Suppressor macrophage treated with lipopolysaccharide for 1 hour (primary cell): ENCODE measurements around the gene TMEM87B.

Experiments
- DNase-seq, 3 donors: peaks; one replicate each; pipeline ENCODE4 v3.0.0-alpha.2; 2020 to 2022

The TMEM87B gene, protein sequence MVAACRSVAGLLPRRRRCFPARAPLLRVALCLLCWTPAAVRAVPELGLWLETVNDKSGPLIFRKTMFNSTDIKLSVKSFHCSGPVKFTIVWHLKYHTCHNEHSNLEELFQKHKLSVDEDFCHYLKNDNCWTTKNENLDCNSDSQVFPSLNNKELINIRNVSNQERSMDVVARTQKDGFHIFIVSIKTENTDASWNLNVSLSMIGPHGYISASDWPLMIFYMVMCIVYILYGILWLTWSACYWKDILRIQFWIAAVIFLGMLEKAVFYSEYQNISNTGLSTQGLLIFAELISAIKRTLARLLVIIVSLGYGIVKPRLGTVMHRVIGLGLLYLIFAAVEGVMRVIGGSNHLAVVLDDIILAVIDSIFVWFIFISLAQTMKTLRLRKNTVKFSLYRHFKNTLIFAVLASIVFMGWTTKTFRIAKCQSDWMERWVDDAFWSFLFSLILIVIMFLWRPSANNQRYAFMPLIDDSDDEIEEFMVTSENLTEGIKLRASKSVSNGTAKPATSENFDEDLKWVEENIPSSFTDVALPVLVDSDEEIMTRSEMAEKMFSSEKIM

DNA sequence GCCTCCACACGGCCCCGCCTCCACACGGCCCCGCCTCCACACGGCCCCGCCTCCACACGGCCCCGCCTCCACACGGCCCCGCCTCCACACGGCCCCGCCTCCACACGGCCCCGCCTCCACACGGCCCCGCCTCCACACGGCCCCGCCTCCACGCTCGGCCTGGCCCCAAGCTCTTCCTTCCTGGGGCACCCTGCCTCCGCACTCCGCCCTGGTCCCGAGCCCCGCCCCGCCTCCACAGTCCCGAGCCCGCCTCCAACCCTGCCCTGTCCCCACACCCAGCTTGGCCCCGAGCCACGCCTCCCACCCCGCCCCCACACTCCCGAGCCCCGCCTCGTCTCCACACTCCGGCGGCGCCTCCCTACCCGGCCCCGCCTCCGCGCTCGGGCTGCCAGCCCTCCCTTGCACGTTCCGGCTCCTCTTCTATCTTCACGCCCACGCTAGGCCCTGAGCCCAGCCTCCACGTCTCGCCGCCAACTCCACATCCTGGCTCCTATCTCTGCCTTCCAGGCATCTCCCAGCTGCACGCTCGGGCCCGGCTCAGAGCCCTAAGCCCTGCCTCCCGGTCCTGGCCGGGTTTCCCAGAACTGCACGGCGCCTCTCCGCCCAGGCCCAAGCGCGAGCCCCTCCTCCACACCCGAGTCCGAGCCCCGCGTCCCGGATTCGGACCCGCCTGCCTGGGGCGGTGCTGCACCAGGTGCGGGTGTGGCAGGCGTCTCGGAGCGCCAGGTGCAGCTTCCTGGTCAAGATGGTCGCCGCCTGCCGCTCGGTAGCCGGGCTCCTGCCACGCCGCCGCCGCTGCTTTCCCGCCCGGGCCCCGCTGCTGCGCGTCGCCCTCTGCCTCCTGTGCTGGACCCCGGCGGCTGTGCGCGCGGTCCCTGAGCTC lies at the start of gene TMEM87B:
TSS of gene TMEM87B (plus strand) at position 423 of the 883 bp plus-strand sequence. CDS start at position 746, 323 bp downstream.
- peak; percentile 98 to 99 (median 98) for DNase-seq

DNA sequence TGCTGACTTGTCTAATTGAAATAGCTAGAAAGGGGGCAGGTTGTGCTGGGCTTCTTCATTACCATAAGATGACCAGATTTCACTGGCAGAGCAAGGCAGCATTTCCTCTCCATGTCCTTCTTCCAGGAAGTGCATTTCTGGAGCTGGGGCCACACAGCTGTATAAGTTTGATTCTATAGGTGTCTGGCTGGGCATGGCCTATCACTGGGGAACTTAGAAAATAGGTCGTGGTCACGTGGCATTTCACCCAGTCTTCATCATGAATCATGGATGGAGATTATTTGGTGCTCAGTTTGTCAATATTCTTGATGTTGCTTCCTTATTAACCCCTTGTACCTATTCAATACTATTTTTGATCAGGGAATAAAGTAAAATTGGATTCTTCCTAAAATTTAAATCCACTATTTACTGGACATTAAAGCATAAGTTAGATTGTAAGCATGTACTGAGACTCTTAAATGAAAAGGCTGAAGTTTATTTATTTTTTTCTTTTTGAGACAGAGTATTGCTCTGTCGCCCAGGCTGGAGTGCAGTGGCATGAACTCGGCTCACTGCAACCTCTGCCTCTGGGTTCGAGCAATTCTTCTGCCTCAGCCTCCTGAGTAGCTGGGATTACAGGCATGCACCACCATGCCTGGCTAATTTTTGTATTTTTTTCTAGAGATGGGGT lies 49.5 kb upstream of the TMEM87B start:
- peak in 1 of 3 donors; percentile 27 for DNase-seq

DNA sequence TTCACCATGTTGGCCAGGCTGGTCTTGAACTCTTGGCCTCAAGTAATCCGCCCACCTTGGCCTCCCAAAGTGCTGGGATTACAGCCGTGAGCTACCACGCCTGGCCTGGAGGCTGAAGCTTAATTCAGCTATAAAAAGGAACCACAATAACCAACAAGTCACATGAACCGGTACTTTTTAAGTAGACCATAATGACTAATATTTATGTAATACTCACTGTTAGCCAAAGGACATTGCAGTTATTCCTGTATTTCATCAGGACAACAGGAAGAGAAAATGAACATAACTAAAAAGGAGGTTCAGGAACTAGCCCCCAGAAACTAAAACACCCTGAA lies 49.0 kb upstream of the TMEM87B start:
- DNase-seq, result peak; percentile 82 to 96 (median 94)

DNA sequence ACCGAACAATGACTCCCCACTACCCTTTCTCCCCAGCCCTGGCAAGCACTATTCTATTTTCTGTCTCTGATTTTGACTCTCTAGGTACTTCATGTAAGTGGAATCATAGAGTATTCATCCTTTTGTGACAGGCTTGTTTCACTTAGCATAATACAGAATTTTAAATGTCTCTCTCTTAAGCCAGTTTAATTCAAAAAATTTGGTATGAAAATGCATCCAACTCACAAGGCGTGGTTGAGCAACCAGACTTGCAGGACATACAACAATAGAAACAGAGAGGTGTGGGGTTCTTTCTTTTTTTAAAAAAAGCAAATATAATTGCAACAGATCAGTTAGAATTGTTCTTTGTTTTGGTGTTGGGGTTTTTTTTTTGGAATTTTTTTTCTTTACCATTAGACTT lies 47.6 kb upstream of the TMEM87B start:
- no peak for DNase-seq

DNA sequence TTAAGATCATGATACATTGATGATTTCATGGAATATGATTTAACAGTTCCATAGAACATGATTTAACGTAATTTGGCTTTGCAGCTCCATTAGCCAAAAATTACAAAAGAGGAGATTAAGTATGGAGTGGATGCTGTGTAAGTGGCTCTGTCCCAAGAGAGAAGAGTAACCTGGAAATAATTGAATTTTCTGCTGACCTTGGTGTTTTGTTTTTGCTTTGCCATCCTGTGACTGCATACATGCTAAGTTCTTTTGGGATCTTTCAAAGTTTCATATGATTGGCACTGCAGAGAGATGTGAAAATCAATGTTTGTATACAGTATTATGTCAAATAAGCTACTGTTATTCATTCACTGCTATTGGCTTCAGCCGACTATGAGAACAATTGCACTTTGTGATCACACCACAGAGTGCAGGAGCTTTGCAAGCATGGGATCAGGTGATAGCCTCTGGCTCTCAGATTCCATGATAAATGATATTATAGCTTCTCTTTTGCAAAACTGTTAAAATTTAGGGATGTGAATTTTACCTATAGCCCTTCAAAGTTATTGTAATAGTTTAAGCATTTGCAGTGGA lies 46.1 kb upstream of the TMEM87B start:
- DNase-seq, result no peak

DNA sequence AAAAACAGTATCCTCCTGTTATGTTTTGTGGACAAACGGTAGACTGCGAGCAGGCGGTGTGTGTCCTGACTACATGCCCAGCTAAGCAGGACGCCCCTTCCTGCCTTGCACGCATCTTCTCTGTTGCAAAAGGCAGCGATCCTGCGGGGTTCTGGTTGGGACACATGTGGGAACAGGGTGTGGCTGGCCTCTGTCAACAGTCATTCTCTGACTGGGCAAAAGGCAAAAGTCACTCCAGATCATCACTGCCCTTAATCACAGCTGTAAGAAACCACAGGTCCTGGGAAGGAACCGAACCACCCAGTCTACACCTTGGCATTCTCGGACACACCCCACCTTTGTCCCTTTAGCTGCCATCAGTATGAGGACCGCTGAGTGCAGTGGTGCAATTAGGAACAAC lies 44.3 kb upstream of the TMEM87B start:
- no peak for DNase-seq

DNA sequence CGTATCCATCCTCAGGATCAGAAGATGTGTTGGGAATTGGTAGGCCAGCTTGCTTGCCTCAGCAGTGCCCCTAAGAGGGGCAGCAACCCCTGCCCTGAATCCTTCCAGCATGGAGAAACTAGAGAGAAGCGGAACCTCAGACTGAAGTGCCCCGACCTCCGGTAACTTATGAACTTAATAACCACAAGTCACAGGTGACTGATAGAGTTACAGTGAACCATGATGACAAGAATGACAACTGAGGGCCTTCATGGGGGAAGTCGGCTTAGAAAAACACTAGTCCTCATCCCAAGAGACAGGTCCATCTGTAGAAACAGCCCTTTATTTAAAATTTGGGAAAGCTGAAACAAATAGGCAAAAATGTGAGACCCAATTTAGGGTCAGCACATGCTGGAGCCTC lies 42.5 kb upstream of the TMEM87B start:
- no peak for DNase-seq

DNA sequence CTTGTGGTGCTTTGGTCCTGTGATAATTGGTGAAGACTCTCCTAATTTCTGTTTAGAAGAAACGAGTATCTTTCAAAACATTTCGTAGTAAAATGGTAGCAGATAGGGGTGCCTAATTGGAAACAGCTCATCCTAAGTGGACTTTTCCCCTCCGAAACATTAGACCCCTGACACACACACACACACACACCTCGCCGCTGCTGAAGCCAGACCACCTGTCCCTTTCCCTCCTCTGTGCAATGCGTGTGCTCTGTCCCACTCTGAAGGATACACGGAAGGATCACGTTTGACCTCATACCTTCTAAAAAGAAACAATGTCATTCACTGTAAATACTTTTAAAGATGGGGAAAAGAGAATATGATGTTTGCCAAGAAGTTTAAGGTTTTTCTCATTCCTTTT lies 36.2 kb upstream of the TMEM87B start:
- no peak for DNase-seq

DNA sequence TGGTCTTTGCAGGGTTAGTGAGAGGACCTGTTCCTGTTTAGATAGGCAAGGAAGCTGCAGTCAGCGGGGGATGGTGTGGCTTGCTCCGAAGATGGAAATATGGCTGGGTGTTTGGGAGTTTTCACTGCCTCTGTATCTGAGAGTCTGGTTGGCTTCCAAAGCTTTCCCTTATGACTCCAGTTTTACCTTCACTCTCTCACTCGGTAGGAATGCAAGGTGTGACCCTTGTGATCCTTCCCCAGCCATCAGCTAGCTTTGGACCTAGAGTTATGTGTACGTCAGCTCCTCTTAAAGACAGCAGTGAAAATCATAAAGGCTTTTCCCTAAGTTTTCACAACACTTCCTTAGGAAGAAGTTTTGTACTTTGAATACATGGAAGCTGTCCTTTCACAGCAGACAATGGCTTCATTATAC lies 35.5 kb upstream of the TMEM87B start:
- no peak for DNase-seq

DNA sequence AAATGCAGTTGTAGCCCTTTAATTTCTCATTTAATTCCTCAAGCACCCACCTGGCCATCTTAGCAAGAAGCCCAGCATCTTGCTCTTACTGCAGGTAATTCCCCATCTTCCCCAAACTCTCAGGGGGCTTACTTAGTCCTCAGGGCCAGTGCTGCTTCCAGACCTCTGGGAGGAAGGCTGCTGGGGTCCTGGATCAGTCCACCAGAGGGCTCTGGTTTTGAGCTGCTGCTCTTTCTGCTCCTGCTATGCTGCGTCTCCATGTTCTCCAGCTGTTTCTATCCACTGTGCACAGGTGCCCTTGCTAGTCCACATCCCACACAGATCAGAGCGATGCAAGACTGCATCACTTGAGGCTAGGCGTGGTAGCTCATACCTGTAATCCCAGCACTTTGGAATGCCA lies 34.5 kb upstream of the TMEM87B start:
- no peak for DNase-seq

DNA sequence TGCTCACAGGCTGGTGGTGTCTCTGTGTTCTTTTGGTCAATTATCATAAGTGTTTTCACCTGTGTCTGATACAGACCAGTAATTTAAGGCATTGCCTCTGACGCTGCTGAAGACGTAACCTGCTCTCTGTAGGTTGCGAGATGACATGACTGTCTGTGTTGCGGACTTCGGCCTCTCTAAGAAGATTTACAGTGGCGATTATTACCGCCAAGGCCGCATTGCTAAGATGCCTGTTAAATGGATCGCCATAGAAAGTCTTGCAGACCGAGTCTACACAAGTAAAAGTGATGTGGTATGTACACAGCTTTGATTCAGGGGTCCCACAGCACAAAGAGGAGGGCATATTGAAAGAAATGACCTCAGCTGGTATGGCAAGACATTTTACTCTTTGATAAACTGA lies 33.8 kb upstream of the TMEM87B start:
- DNase-seq, result no peak

DNA sequence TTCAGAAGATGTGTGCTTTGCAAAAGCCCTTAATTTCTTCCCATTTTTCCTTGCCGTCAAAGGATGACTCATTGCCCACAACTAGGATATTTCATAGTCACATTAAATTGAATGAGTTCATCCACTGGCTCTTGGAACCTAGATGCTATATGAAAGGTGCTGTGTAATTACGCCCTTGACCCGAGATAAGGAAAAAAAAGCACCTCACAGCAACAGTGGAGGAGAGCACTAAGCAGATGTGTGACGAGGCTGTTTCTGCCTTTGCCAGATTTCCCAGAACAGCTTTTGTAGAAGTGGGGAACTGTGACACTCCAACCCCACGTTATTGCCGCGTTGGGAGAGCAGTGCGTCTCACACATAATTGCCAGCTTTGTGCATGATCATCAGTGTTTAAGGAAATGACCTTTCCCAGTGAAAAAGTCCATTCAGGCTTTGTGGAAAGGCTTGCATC lies 33.3 kb upstream of the TMEM87B start:
- DNase-seq, result peak; percentile 52 to 77 (median 66)

DNA sequence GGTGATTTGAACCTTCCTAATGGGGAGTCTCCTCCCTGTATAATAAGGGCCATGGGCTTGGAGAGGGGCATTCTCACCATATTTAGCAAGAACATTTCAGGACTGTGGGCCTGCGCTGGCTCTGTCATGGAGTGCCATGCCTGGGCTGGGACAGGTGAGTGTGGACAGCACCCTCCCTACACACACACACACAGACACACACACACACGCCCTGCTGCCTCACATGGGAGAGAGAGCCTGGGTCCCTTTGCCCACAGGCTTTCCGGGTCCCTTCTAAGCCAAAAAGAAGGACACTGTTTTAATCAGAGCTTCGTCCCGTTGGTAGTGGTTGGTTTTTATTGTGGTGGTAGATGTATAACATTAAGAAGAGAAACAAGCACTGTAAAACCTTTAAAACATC lies 31.4 kb upstream of the TMEM87B start:
- no peak for DNase-seq

DNA sequence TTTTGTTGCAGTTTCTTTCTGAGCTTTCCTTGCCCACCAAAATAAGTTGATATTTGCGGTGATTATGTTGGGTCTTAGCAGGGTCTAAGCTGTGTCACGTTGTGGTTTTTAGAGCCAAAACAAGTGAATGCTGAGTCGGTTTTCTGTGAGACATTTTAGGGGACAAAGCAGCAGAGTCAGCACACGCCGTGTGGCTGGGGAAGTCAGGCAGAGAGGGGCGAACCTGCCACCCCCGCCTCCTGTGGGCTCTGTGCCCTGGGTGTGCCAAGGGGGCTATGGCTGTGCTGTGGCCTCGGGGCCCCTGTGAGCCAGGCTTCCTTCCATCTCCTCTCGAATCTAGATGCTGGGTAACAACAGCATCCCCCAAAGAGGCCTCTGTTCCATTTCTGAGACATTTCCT lies 30.8 kb upstream of the TMEM87B start:
- DNase-seq, result no peak

DNA sequence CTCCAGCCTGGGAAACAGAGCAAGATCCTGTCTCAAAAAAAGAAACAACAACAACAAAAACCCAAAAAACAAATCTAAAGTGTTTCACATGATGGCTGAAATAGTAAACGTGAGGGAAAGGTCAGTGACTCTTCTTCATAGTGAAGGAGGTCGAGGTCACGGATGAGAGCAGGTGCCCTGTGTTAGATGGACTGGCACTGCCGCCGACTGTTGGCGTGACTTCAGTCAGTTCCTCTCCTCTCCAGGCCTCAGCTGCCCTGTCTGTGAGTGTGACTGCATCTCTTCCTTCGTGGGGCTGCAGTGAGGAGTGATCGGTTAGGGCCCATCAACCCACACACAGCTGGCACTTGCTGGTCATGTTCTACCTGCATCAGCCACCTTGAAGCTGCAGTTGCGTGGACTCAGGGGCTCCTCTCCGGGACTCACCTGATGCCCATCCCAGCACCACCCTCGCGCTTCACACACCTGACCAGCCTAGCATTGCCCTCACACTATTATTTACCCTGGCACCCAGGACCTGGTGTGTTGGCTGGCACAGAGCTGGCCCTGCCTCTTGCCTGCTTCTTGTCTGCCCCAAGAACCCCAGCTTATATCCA lies 30.1 kb upstream of the TMEM87B start:
- no peak for DNase-seq

DNA sequence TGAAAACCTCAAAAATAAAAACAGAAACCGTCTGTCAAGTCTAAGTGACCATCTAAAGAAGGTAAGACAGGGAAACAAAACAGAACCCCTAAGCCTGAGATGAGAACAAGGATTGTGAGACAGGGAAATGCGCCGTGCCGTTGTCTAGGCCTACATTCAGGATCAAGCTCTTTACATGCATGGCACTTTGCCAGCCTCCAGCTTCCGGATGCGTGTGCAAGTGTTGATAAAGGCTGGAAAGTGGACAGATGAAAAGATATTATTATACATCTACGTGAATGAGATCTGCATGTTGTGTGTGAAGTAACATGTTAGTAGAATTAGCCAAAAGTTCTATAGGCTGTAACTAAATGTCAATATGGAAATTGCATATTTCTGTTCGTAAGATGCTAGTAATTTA lies 28.6 kb upstream of the TMEM87B start:
- DNase-seq, result no peak

DNA sequence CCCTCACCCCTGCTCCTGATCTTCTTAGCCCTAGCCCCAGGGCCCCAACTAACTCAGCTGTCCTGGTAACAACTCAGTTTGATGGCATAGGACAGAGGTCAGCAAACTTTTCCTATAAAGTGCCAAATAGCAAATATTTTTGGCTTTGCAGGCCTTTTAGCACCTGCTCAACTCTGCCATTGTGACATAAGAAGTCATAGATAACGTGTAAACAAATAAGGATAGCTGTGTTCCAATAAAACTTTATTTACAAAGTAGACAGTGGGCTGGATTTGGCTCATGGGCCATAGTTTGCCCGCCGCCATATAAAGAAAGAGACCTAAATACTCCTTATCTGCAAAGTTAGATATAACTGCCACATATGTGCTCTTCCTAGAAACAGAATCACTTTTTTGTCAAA lies 27.3 kb upstream of the TMEM87B start:
- no peak for DNase-seq

DNA sequence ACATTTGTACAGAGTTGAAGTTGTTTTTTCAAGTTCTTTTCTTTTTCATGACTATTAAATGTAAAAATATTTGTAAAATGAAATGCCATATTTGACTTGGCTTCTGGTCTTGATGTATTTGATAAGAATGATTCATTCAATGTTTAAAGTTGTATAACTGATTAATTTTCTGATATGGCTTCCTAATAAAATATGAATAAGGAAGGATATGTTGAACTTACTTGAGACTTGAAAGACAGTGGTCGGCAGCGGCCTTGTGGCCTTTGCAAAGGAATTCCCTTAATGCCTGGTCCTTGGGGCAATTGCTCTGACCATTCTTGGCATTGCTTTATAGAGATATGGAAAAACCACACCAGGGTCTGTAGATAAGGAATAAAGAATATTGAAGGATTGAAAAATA lies 25.9 kb upstream of the TMEM87B start:
- DNase-seq, result no peak

DNA sequence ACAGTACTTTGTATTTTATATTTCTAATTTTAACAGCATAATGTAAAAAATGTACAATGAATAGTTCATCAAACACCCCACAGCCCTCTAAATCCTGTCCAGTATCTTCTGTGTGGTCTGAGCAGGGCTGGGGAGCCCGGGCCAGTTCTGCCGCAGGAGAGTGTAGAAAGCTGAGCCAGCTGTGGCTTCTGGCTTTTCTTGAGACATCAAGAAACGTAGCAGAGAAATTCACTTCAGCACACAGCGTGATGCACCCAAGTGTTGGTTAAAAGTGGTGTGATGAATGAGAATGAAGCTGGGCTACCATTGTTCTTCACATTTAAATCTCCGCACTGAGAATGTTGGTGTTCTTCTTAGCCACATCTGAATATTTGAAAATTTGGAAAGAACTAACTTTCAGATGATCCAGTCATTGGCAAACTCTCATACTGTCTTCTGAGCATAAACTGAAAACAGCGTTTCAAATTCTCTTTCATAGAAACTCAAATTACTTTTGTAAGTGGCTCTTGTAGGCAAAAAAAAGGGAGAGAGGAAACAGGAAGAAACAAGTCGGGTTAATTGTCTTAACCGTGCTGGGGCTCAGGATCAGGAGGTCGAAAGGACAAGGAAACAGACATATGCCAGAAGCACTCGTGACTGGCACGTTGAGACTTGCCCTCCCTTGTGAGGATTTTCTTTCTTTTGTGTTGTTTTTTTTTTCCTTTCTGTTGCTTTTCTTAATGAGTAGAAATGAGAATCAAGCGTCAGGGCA lies 23.4 kb upstream of the TMEM87B start:
- DNase-seq, result peak; percentile 46 to 47 (median 46)

DNA sequence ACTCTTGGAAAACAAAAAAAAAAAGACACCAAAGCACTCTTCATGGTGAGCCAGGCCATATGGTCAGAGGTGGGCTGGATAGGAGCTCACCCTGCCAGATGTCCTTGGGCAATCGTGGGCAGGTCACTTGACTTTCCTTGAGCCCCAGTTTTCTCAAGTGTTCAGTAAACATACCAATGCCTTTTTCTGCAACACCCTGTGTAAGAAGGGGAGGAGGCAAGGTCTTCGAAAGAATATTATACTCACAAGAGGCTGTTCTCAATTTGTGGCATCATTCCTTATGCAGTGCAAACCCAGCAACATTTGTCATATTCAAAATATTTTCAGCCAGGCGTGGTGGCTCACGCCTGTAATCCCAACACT lies 22.9 kb upstream of the TMEM87B start:
- no peak for DNase-seq

DNA sequence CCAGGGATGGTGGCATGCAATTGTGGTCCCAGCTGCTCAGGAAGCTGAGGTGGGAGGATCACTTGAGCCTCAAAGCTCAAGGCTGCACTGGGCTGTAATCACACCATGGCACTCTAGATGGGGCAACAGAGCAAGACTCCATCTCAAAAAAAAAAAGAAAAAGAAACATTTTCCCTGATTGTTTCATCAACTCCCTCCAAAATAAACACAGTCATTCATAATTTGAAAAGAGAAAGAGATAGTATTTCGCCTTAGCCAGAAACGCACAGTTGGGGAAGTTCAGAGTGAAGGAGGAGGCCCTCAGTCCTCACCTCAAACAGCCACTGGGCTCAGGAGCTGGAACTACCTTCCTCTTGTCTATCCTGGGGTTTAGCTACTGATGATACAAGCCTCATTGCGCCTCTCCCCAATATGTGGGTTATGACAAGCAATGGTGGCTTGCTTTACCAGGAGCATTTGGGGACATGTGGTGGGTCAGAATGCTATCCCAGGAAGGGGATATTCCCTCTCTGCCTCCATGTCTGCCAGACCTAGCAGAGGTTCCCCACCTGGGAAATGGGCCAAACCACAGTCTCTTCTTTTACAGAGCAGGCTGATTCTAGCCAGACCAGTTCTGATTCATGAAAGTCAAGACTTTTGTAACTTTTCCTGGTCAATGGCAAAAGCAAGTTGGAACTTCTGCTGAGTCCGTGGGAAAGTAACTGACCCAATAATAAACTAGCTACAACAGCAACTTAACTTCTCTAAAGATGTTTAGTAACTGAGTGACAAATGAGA lies 22.2 kb upstream of the TMEM87B start:
- peak; percentile 82 to 95 (median 92) for DNase-seq
